H1 (cell line): ENCODE results near the gene TMEM255B. TPM values are rescaled to one million over a fixed set of nuclear protein-coding genes. Genes with fewer than 3 reads are reported as not detected.
A peak's percentile ranks its signal among the peaks of the same experiment; 100 is the strongest.
"Not testable (repeated sequence)": the region's sequence is repeated elsewhere in the genome, so short reads cannot be mapped to it uniquely, and the experiment has no call there.

Experiments used
- CTCF ChIA-PET: fragments of 300-600 bp; sonication (Branson Sonifier 250); formaldehyde crosslinking; loops from one replicate; lab custom pipeline; 2021; ENCODE audit not compliant: partially characterized antibody; lab: Charles Lee
- POLR2A ChIA-PET: fragments of 300-600 bp; sonication (Branson Sonifier 250); formaldehyde crosslinking; loops from one replicate; lab custom pipeline; 2021; ENCODE audit warnings: inconsistent platforms; ENCODE audit not compliant: partially characterized antibody; lab: Charles Lee
- DNase-seq, 2 experiments: peaks; one replicate each; pipeline versions ENCODE4 v3.0.0 to v3.0.0-alpha.2; 2010 to 2022; ENCODE audit warnings: low spot score in 2 of 2, low read depth in 1 of 2, mixed read lengths in 1 of 2
- FAIRE-seq: peaks from 2 replicates; lab custom pipeline; 2011; peaks lifted over from hg19 to GRCh38; lab: Jason Lieb, UNC
- H2AFZ ChIP-seq: 2 replicates; pipeline ENCODE4 v1.8.1; 2012; ENCODE audit warnings: low read length, inconsistent platforms
- H2AK5ac ChIP-seq: 2 replicates; pipeline ENCODE4 v1.6.1; 2013; ENCODE audit warnings: low read depth, low read length
- H2BK120ac ChIP-seq: replicated peaks from 2 replicates; pipeline ENCODE3; 2013; ENCODE audit warnings: low read depth, low read length, inconsistent platforms
- H2BK12ac ChIP-seq: 2 replicates; pipeline ENCODE4 v1.6.1; 2013; ENCODE audit warnings: low read depth, low read length
- H2BK15ac ChIP-seq: 2 replicates; pipeline ENCODE4 v1.6.1; 2013; ENCODE audit warnings: low read length
- H2BK20ac ChIP-seq: 2 replicates; pipeline ENCODE4 v1.6.1; 2013; ENCODE audit warnings: low read length
- H2BK5ac ChIP-seq: 2 replicates; pipeline ENCODE4 v1.6.1; 2013; ENCODE audit warnings: low read depth, low read length
- H3K14ac ChIP-seq: 2 replicates; pipeline ENCODE4 v1.6.1; 2013; ENCODE audit warnings: inconsistent platforms; ENCODE audit not compliant: insufficient read length
- H3K18ac ChIP-seq: 2 replicates; pipeline ENCODE4 v1.6.1; 2013; ENCODE audit warnings: low read length; ENCODE audit errors: extremely low read depth
- H3K23ac ChIP-seq: 2 replicates; pipeline ENCODE4 v1.6.1; 2013; ENCODE audit warnings: inconsistent platforms; ENCODE audit not compliant: insufficient read length
- H3K23me2 ChIP-seq: 2 replicates; pipeline ENCODE4 v1.6.1; 2013; ENCODE audit warnings: low read depth, low read length
- H3K27ac ChIP-seq: 2 replicates; pipeline ENCODE4 v1.6.1; 2011; ENCODE audit warnings: low read depth, low read length, inconsistent platforms
- H3K27me3 ChIP-seq, 4 experiments: replicated peaks in 1 of 4; 1 replicate in 1 of 4; 2 replicates in 3 of 4; pipeline versions ENCODE4 v1.6.1 to v1.8.1; 2011 to 2013; ENCODE audit warnings: low read length in 3 of 4, mild to moderate bottlenecking in 3 of 4, inconsistent platforms in 2 of 4, mixed read lengths in 2 of 4, moderate library complexity in 1 of 4; ENCODE audit not compliant: control insufficient read depth in 3 of 4, insufficient read depth in 3 of 4; ENCODE audit errors: extremely low read depth in 1 of 4
- H3K36me3 ChIP-seq, 4 experiments: 2 replicates each; pipeline versions ENCODE4 v1.6.1 to v1.8.1; 2011 to 2013; ENCODE audit warnings: mild to moderate bottlenecking in 4 of 4, low read length in 3 of 4, moderate library complexity in 2 of 4, control low read depth in 1 of 4, inconsistent platforms in 1 of 4; ENCODE audit not compliant: insufficient read depth in 4 of 4, control insufficient read depth in 2 of 4
- H3K4ac ChIP-seq: replicated peaks from 2 replicates; pipeline ENCODE3; 2013; ENCODE audit warnings: low read length, low read depth, mixed read lengths, inconsistent platforms; ENCODE audit not compliant: insufficient read length
- H3K4me1 ChIP-seq, 4 experiments: replicated peaks in 1 of 4; 1 replicate in 1 of 4; 2 replicates in 3 of 4; pipeline versions ENCODE4 v1.6.1 to v1.8.1; 2011 to 2013; ENCODE audit warnings: low read length in 3 of 4, inconsistent platforms in 2 of 4, mixed read lengths in 1 of 4; ENCODE audit not compliant: insufficient read depth in 4 of 4, control insufficient read depth in 3 of 4
- H3K4me2 ChIP-seq, 2 experiments: 2 replicates each; pipeline versions ENCODE4 v1.6.1 to v1.8.1; 2011 to 2013; ENCODE audit warnings: low read depth in 2 of 2, low read length in 2 of 2, control low read depth in 1 of 2, inconsistent platforms in 1 of 2, mild to moderate bottlenecking in 1 of 2; ENCODE audit not compliant: insufficient read depth in 1 of 2
- H3K4me3 ChIP-seq, 4 experiments: fragments of 200-600, 300-600 bp in 1 of 4; sonication (generic), shearing (Covaris generic), sonication (Bioruptor Twin) in 1 of 4; 2 replicates each; pipeline versions ENCODE4 v1.5.1 to v1.8.1; 2011 to 2016; ENCODE audit warnings: low read length in 4 of 4, low read depth in 3 of 4, control low read depth in 2 of 4, inconsistent platforms in 2 of 4, mild to moderate bottlenecking in 2 of 4, mixed read lengths in 1 of 4, moderate library complexity in 1 of 4; ENCODE audit not compliant: insufficient read depth in 2 of 4; ENCODE audit errors: extremely low read depth in 1 of 4
- H3K56ac ChIP-seq: replicated peaks from 2 replicates; pipeline ENCODE3; 2013; ENCODE audit warnings: low read depth, mild to moderate bottlenecking, mixed read lengths, low read length, inconsistent platforms; ENCODE audit not compliant: insufficient read length
- H3K79me1 ChIP-seq: 2 replicates; pipeline ENCODE4 v1.6.1; 2013; ENCODE audit warnings: low read depth, low read length, control low read depth
- H3K79me2 ChIP-seq, 2 experiments: 2 replicates each; pipeline versions ENCODE4 v1.6.1 to v1.8.1; 2012 to 2013; ENCODE audit warnings: low read length in 2 of 2, mild to moderate bottlenecking in 2 of 2, inconsistent platforms in 1 of 2; ENCODE audit not compliant: insufficient read depth in 2 of 2, control insufficient read depth in 1 of 2
- H3K9ac ChIP-seq, 4 experiments: replicated peaks in 1 of 4; 1 replicate in 1 of 4; 2 replicates in 3 of 4; pipeline versions ENCODE4 v1.6.1 to v1.8.1; 2011 to 2013; ENCODE audit warnings: low read depth in 3 of 4, low read length in 3 of 4, control low read depth in 2 of 4, mild to moderate bottlenecking in 2 of 4, moderate library complexity in 2 of 4, inconsistent platforms in 1 of 4; ENCODE audit errors: extremely low read depth in 1 of 4
- H3K9me3 ChIP-seq, 2 experiments: 2 replicates each; pipeline versions ENCODE4 v1.6.1 to v1.8.1; 2012 to 2013; ENCODE audit warnings: mild to moderate bottlenecking in 2 of 2, moderate library complexity in 2 of 2, control low read depth in 1 of 2, inconsistent platforms in 1 of 2, low read depth in 1 of 2, low read length in 1 of 2, mixed read lengths in 1 of 2; ENCODE audit not compliant: insufficient read depth in 2 of 2
- H4K20me1 ChIP-seq, 2 experiments: replicated peaks in 1 of 2; 2 replicates each; pipeline versions ENCODE3 to v1.8.1; 2011 to 2013; ENCODE audit warnings: inconsistent platforms in 2 of 2, low read length in 2 of 2, mild to moderate bottlenecking in 1 of 2; ENCODE audit not compliant: insufficient read depth in 2 of 2, control insufficient read depth in 1 of 2
- H4K5ac ChIP-seq: 2 replicates; pipeline ENCODE4 v1.6.1; 2013; ENCODE audit warnings: low read length, low read depth, mixed read lengths, inconsistent platforms; ENCODE audit not compliant: insufficient read length
- H4K8ac ChIP-seq: 2 replicates; pipeline ENCODE4 v1.8.0; 2013; ENCODE audit warnings: mild to moderate bottlenecking, moderate library complexity, low read length, inconsistent platforms; ENCODE audit not compliant: insufficient read depth; ENCODE audit errors: extremely low read depth
- H4K91ac ChIP-seq: replicated peaks from 2 replicates; pipeline ENCODE3; 2013; ENCODE audit warnings: low read length, mixed read lengths, inconsistent platforms; ENCODE audit not compliant: insufficient read length
- WGBS, 2 experiments: shearing (Covaris generic) in 1 of 2; methylation state at CpG; one replicate each; pipeline versions ENCODE4 v1.1.6 to v1.1.7; 2013 to 2015; ENCODE audit warnings: low lambda C conversion rate in 2 of 2, mixed read lengths in 2 of 2, inconsistent platforms in 1 of 2, low coverage in 1 of 2, missing lambda C conversion rate in 1 of 2; ENCODE audit not compliant: insufficient replicate concordance in 2 of 2, insufficient coverage in 1 of 2, insufficient read length in 1 of 2; ENCODE audit errors: extremely low coverage in 1 of 2, missing lambda C conversion rate in 1 of 2; 5-methylcytosine and 5-hydroxymethylcytosine counted together
- polyA plus RNA-seq, 7 experiments: library from polyadenylated mRNA; depleted of rRNA in 3 of 7; stranded (reverse) in 5 of 7; unstranded in 2 of 7; fragments of >200 nt in 5 of 7; fragments of 200-250 nt in 2 of 7; gene quantifications; 1 replicate in 5 of 7; 2 replicates in 1 of 7; 4 replicates in 1 of 7; pipeline versions ENCODE4 v1.2.1 to v1.2.3, GENCODE V29; 2011 to 2013; ENCODE audit warnings: missing spikeins in 2 of 7, mixed read lengths in 2 of 7
- total RNA-seq: library from RNA; stranded (reverse); fragmentation: NEBNext Ultra II Directional; extraction: Animal tissue kit (Norgen Biotek cat#: 25700); gene quantifications from 2 replicates; pipeline ENCODE4 v1.2.1, GENCODE V29; 2021

Gene TMEM255B
- total and polyA plus RNA-seq, 2 of the 8 experiments (the other 6 are each of a cell fraction or from before 2014, with no cell fraction given): 3.4 to 4.4 TPM

DNA sequence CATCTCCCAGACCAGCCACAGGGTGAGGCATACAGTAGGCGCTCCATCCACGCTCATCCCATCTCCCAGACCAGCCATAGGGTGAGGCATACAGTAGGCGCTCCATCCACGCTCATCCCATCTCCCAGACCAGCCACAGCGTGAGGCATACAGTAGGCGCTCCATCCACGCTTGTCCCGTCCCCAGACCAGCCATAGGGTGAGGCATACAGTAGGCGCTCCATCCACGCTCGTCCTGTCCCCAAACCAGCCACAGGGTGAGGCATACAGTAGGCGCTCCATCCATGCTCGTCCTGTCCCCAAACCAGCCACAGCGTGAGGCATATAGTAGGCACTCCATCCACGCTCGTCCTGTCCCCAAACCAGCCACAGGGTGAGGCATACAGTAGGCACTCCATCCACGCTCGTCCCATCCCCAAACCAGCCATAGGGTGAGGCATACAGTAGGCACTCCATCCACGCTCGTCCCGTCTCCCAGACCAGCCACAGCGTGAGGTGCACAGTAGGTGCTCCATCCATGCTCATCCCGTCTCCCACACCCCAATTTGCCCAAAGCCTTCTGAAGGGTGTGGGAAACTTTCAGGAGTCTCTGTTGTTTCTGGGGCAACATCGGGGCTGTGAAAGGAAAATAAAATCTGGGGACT, 13.4 kb upstream of the TMEM255B start:
- H3K4ac ChIP-seq, H3K23me2 ChIP-seq, H2BK15ac ChIP-seq, H3K9me3 ChIP-seq, H3K18ac ChIP-seq, H3K56ac ChIP-seq, DNase-seq, H3K4me2 ChIP-seq, H3K4me1 ChIP-seq, H3K79me2 ChIP-seq, H2BK5ac ChIP-seq, H2AFZ ChIP-seq, H2BK120ac ChIP-seq, H4K5ac ChIP-seq, H3K9ac ChIP-seq, H3K14ac ChIP-seq, H3K27me3 ChIP-seq, H3K36me3 ChIP-seq, H2AK5ac ChIP-seq, H2BK20ac ChIP-seq, H4K91ac ChIP-seq, H4K20me1 ChIP-seq, POLR2A ChIA-PET, H3K23ac ChIP-seq, H2BK12ac ChIP-seq, H3K27ac ChIP-seq, H3K4me3 ChIP-seq, H3K79me1 ChIP-seq, FAIRE-seq: not testable (repeated sequence)
- CTCF ChIA-PET: interaction anchor here (0.7 to 1.1 kb wide), 3 partner anchors 10 to 21 kb away, joined by 3 to 5 read pairs (median 3); no protein-coding TSS in a partner anchor
- 0 out of 2 replicates have a peak overlapping the region, but pooled peaks have one; percentile 9 for H4K8ac ChIP-seq
- WGBS, 2 experiments: 90% methylated on average over 17 of the region's 24 CpGs; no CpG with 5 or more reads in 1 of the 2 experiments
